Trophoblast cell (in vitro differentiated cells and primary cell): Measurements from ENCODE around the gene AGBL1.

Source experiments
- DNase-seq, 2 donors: peaks; one replicate each; pipeline ENCODE4 v3.0.0-alpha.2; 2016
- H2AFZ ChIP-seq: 2 replicates; pipeline ENCODE4 v1.6.1; 2013; ENCODE audit warnings: low read length, moderate library complexity, mild to moderate bottlenecking; ENCODE audit not compliant: insufficient read depth, poor library complexity
- H2AK5ac ChIP-seq: 2 replicates; pipeline ENCODE4 v1.6.1; 2013; ENCODE audit warnings: mild to moderate bottlenecking, low read length
- H2BK120ac ChIP-seq: 2 replicates; pipeline ENCODE4 v1.6.1; 2013; ENCODE audit warnings: low read length, mild to moderate bottlenecking, moderate library complexity; ENCODE audit not compliant: insufficient read depth, poor library complexity
- H2BK12ac ChIP-seq: 2 replicates; pipeline ENCODE4 v1.6.1; 2013; ENCODE audit warnings: mild to moderate bottlenecking, low read length, moderate library complexity
- H2BK5ac ChIP-seq: 2 replicates; pipeline ENCODE4 v1.6.1; 2013; ENCODE audit warnings: low read length, low read depth, moderate library complexity, mild to moderate bottlenecking; ENCODE audit not compliant: poor library complexity
- H3K14ac ChIP-seq: 2 replicates; pipeline ENCODE4 v1.6.1; 2013; ENCODE audit warnings: mild to moderate bottlenecking, low read length
- H3K18ac ChIP-seq: 2 replicates; pipeline ENCODE4 v1.6.1; 2013; ENCODE audit warnings: mild to moderate bottlenecking, low read length
- H3K23ac ChIP-seq: 2 replicates; pipeline ENCODE4 v1.6.1; 2013; ENCODE audit warnings: low read length
- H3K27ac ChIP-seq: 2 replicates; pipeline ENCODE4 v1.5.1; 2013; ENCODE audit warnings: low read depth, mild to moderate bottlenecking, inconsistent platforms, low read length, moderate library complexity
- H3K27me3 ChIP-seq: 2 replicates; pipeline ENCODE4 v1.6.1; 2013; ENCODE audit warnings: inconsistent platforms, mild to moderate bottlenecking, low read length, moderate library complexity; ENCODE audit not compliant: insufficient read depth
- H3K36me3 ChIP-seq, 2 experiments: 1 replicate in 1 of 2; 2 replicates in 1 of 2; pipeline ENCODE4 v1.6.1; 2013; ENCODE audit warnings: low read length in 2 of 2, mild to moderate bottlenecking in 2 of 2, moderate library complexity in 1 of 2; ENCODE audit not compliant: insufficient read depth in 2 of 2, control insufficient read depth in 1 of 2
- H3K4ac ChIP-seq: 2 replicates; pipeline ENCODE4 v1.6.1; 2013; ENCODE audit warnings: low read depth, mild to moderate bottlenecking, low read length, moderate library complexity
- H3K4me1 ChIP-seq, 2 experiments: 1 replicate in 1 of 2; 2 replicates in 1 of 2; pipeline ENCODE4 v1.6.1; 2013; ENCODE audit warnings: low read length in 2 of 2, mild to moderate bottlenecking in 2 of 2, moderate library complexity in 1 of 2; ENCODE audit not compliant: insufficient read depth in 2 of 2, control insufficient read depth in 1 of 2
- H3K4me2 ChIP-seq: 2 replicates; pipeline ENCODE4 v1.6.1; 2013; ENCODE audit warnings: inconsistent platforms, mild to moderate bottlenecking, low read length, moderate library complexity
- H3K4me3 ChIP-seq: 2 replicates; pipeline ENCODE4 v1.5.1; 2013; ENCODE audit warnings: mild to moderate bottlenecking, low read depth, low read length, inconsistent platforms
- H3K79me1 ChIP-seq: one replicate; pipeline ENCODE4 v1.6.1; 2013; ENCODE audit warnings: low read length
- H3K79me2 ChIP-seq: 2 replicates; pipeline ENCODE4 v1.6.1; 2013; ENCODE audit warnings: low read length, mild to moderate bottlenecking; ENCODE audit not compliant: control insufficient read depth, insufficient read depth, poor library complexity
- H3K9ac ChIP-seq: 2 replicates; pipeline ENCODE4 v1.6.1; 2013; ENCODE audit warnings: mild to moderate bottlenecking, low read length
- H3K9me3 ChIP-seq: 2 replicates; pipeline ENCODE4 v1.6.1; 2013; ENCODE audit warnings: low read depth, mild to moderate bottlenecking, control low read depth, inconsistent platforms, low read length; ENCODE audit not compliant: insufficient read depth
- H4K12ac ChIP-seq: 2 replicates; pipeline ENCODE4 v1.6.1; 2013; ENCODE audit warnings: low read depth, mild to moderate bottlenecking, low read length, moderate library complexity
- H4K8ac ChIP-seq: 2 replicates; pipeline ENCODE4 v1.6.1; 2013; ENCODE audit warnings: low read depth, mild to moderate bottlenecking, low read length, moderate library complexity
- H4K91ac ChIP-seq: one replicate; pipeline ENCODE4 v1.6.1; 2013; ENCODE audit warnings: low read depth, mild to moderate bottlenecking, low read length, moderate library complexity
- WGBS: extraction: QIAGEN DNeasy Blood & Tissue Kit; methylation state at CpG from one replicate; pipeline ENCODE4 v1.1.7; 2013; ENCODE audit warnings: missing lambda C conversion rate; ENCODE audit not compliant: insufficient read length, insufficient coverage; ENCODE audit errors: extremely low coverage; 5-methylcytosine and 5-hydroxymethylcytosine counted together

AGBL1 gene

GRCh38 chr15:86557018-86557550, 477.4 kb downstream of the AGBL1 start:
- Histone ChIP-seq H3K79me1 (no peaks in the 10 kb centered on the region), H4K91ac (no peak overlapping the region), H3K4me3 (no peak overlapping the region), H2BK120ac (no peak overlapping the region), H3K4me2 (no peak overlapping the region), H3K36me3 (no peaks in the 10 kb centered on the region), H3K23ac (no peak overlapping the region), H3K4ac (no peak overlapping the region), H3K27me3 (no peaks in the 10 kb centered on the region), H2AFZ (no peak overlapping the region), H4K12ac (no peak overlapping the region), H4K8ac (no peak overlapping the region), H3K9me3 (no peaks in the 10 kb centered on the region), H3K79me2 (no peaks in the 10 kb centered on the region), H3K9ac (no peak overlapping the region), H3K18ac (no peak overlapping the region), H2BK12ac (no peak overlapping the region), H3K14ac (no peak overlapping the region), H3K27ac (no peak overlapping the region), H2BK5ac (no peak overlapping the region), H2AK5ac (no peak overlapping the region), H3K4me1 (no peaks in the 10 kb centered on the region)
- WGBS, result no CpG with 5 or more reads among the region's 3 CpGs
- no peak for DNase-seq

- Histone ChIP-seq H3K23ac (no peak overlapping the region), H3K4me3 (no peak overlapping the region), H3K9ac (no peak overlapping the region), H3K27ac (no peak overlapping the region), H3K4ac (no peak overlapping the region), H3K4me2 (no peak overlapping the region), H3K14ac (no peak overlapping the region), H4K12ac (no peak overlapping the region), H2BK120ac (no peak overlapping the region), H3K27me3 (no peaks in the 10 kb centered on the region), H3K18ac (no peak overlapping the region), H3K79me2 (no peaks in the 10 kb centered on the region), H4K8ac (no peak overlapping the region), H3K79me1 (no peaks in the 10 kb centered on the region), H3K4me1 (no peaks in the 10 kb centered on the region), H3K9me3 (no peaks in the 10 kb centered on the region), H2BK5ac (no peak overlapping the region), H3K36me3 (no peaks in the 10 kb centered on the region), H4K91ac (no peak overlapping the region), H2AFZ (no peak overlapping the region), H2AK5ac (no peak overlapping the region), H2BK12ac (no peak overlapping the region)
- no peak for DNase-seq
Measured at GRCh38 chr15:86558252-86558651, 478.6 kb downstream of the AGBL1 start.

GRCh38 chr15:86558686-86559085, 479.0 kb downstream of the AGBL1 start:
- no peaks in the 10 kb centered on the region for H3K4me1 ChIP-seq
- no peak overlapping the region for H4K91ac ChIP-seq
- H2BK12ac ChIP-seq, result no peak overlapping the region
- H3K27me3 ChIP-seq, result no peaks in the 10 kb centered on the region
- no peak overlapping the region for H3K14ac ChIP-seq
- H3K79me1 ChIP-seq, result no peaks in the 10 kb centered on the region
- no peak overlapping the region for H3K4me2 ChIP-seq
- no peak overlapping the region for H3K18ac ChIP-seq
- no peaks in the 10 kb centered on the region for H3K79me2 ChIP-seq
- no peak overlapping the region for H2AFZ ChIP-seq
- H3K4ac ChIP-seq, result no peak overlapping the region
- H4K8ac ChIP-seq, result no peak overlapping the region
- H3K36me3 ChIP-seq, result no peaks in the 10 kb centered on the region
- no peaks in the 10 kb centered on the region for H3K9me3 ChIP-seq
- no peak overlapping the region for H2AK5ac ChIP-seq
- no peak overlapping the region for H4K12ac ChIP-seq
- H3K27ac ChIP-seq, result no peak overlapping the region
- H3K23ac ChIP-seq, result no peak overlapping the region
- H3K4me3 ChIP-seq, result no peak overlapping the region
- no CpG with 5 or more reads among the region's 5 CpGs for WGBS
- H2BK120ac ChIP-seq, result no peak overlapping the region
- no peak overlapping the region for H3K9ac ChIP-seq
- DNase-seq, result no peak
- no peak overlapping the region for H2BK5ac ChIP-seq

GRCh38 chr15:86568378-86568777, 488.7 kb downstream of the AGBL1 start:
- Histone ChIP-seq H3K79me2 (no peaks in the 10 kb centered on the region), H4K12ac (no peak overlapping the region), H3K79me1 (no peaks in the 10 kb centered on the region), H4K91ac (no peak overlapping the region), H4K8ac (no peak overlapping the region), H3K27ac (no peak overlapping the region), H2AK5ac (no peak overlapping the region), H3K9me3 (peaks cover 2% of the 10 kb centered on the region), H2AFZ (no peak overlapping the region), H3K4ac (no peak overlapping the region), H3K4me2 (no peak overlapping the region), H3K23ac (no peak overlapping the region), H2BK120ac (no peak overlapping the region), H3K4me1 (no peaks in the 10 kb centered on the region), H3K18ac (no peak overlapping the region), H3K36me3 (no peaks in the 10 kb centered on the region), H3K14ac (no peak overlapping the region), H3K27me3 (no peaks in the 10 kb centered on the region), H3K9ac (no peak overlapping the region), H3K4me3 (no peak overlapping the region), H2BK5ac (no peak overlapping the region), H2BK12ac (no peak overlapping the region)
- no peak for DNase-seq
